AG04450 (cell line): ENCODE measurements around the gene CYFIP1. TPM values are rescaled to one million over a fixed set of nuclear protein-coding genes. Genes with fewer than 3 reads are reported as not detected.
"Not testable (repeated sequence)": the region's sequence is repeated elsewhere in the genome, so short reads cannot be mapped to it uniquely, and the experiment has no call there.

ENCODE experiments used
- CTCF ChIA-PET: fragments of 300-600, 350-600 bp; formaldehyde crosslinking; extraction: SDS; loops from one replicate; lab custom pipeline; 2022; ENCODE audit warnings: antibody characterized with exemption, inconsistent platforms; lab: Charles Lee
- POLR2A ChIA-PET: fragments of 350-600 bp; formaldehyde crosslinking; extraction: SDS; loops from one replicate; lab custom pipeline; 2021; ENCODE audit warnings: antibody characterized with exemption, inconsistent platforms; lab: Yijun Ruan, JAX
- DNase-seq: peaks from one replicate; pipeline ENCODE4 v3.0.0-alpha.2; 2011; ENCODE audit warnings: low read depth, low spot score
- H3K27ac ChIP-seq: one replicate; pipeline ENCODE4 v1.5.1; 2012; ENCODE audit warnings: low read depth, low read length, control low read depth
- H3K27me3 ChIP-seq: one replicate; pipeline ENCODE4 v1.6.0; 2012; ENCODE audit warnings: low read length; ENCODE audit not compliant: control insufficient read depth, insufficient read depth
- H3K4me3 ChIP-seq: 2 replicates; pipeline ENCODE4 v1.5.1; 2011; ENCODE audit warnings: mild to moderate bottlenecking, low read depth, low read length, control low read depth
- H3K9me3 ChIP-seq: 2 replicates; pipeline ENCODE4 v1.5.1; 2012; ENCODE audit warnings: low read length; ENCODE audit not compliant: control insufficient read depth, insufficient read depth
- CTCF ChIP-seq: IDR thresholded peaks from 2 replicates; pipeline ENCODE4 v1.5.1; 2011; ENCODE audit warnings: low read depth, low read length, control low read depth, inconsistent platforms
- polyA plus RNA-seq: library from polyadenylated mRNA; depleted of rRNA; stranded (reverse); fragments of >200 nt; gene quantifications from 2 replicates; pipeline ENCODE4 v1.2.3, GENCODE V29; 2011

The CYFIP1 gene
- polyA plus RNA-seq, 1 experiment: 70.9 TPM

DNA sequence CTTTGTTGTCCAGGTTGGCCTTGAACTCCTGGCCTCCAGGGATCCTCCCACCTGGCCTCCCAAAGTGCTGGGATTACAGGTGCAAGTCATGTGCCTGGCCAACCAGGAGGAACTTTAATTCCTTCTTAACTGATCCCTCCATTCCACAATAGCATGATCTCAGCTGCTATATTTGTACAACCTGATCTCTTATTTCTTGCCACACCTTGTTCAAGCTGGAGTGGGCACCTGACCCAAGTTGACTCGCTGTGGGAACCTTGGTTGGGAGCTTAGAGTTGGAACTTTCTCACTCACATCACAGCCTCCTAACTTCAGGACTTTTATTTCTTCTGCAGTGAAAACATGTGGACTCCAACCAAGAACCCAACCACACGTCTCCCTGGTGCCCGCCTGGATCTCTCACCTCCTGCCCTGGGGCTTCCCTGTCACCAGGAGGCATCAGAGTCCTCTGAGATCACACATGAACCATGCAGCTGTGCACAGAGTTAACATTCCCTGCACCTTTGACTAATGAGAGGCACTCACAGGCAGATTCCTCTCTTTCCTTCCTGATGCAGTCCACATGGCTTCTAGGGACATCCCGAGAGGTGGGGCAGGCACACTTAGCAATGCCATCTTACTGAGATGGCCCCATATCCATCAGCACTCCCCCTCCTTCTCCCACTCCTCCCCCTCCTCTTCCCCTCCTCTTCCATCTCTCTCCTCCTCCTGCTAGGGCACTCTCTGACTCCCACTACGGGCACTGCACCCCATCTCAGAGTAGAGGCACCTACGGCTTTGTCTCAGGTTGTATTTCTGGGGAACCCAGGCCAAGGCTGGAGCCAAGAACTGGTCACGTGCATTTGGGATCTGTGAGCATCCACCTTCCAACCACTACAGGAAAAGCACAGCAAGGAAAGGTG lies 9.7 kb upstream of the CYFIP1 start:
- Histone ChIP-seq H3K4me3 (no peak overlapping the region), H3K27ac (no peak overlapping the region), H3K9me3 (no peaks in the 10 kb centered on the region; the same call in 1 of the 2 replicates), H3K27me3 (no peaks in the 10 kb centered on the region)
- POLR2A ChIA-PET: no interaction called here
- no peak for DNase-seq
- no peak for TF ChIP-seq CTCF
- CTCF ChIA-PET: no interaction called here

DNA sequence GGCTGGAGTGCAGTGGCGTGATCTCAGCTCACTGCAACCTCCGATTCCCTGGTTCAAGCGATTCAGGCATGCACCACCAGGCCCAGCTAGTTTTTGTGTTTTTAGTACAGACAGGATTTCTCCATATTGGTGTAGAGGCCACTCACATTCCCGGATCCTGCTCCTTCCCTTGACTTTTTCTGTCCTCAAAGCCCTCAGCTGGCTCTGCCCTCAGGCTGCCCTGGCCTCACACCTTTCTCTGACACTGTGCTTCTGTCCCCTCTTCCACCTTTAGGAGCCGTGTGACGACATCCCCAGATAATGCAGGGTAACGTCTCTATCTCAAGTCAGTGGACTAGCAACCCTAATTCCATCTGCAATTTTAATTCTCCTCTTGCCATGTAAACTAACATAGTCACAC lies 8.6 kb upstream of the CYFIP1 start:
- ChIA-PET CTCF (interaction anchor here (0.6 kb wide), 1 partner anchor 580 kb away, joined by 4 read pairs; no protein-coding TSS in a partner anchor), POLR2A (no interaction called here)
- H3K9me3 ChIP-seq: no peaks in the 10 kb centered on the region; the same call in 1 of the 2 replicates
- DNase-seq: no peak
- no peak for TF ChIP-seq CTCF
- no peak overlapping the region for H3K4me3 ChIP-seq
- H3K27me3 ChIP-seq: no peaks in the 10 kb centered on the region
- H3K27ac ChIP-seq: no peak overlapping the region

GRCh38 chr15:22981931-22982330 lies 1.8 kb upstream of the CYFIP1 start:
- H3K27me3 ChIP-seq, H3K9me3 ChIP-seq, H3K27ac ChIP-seq, DNase-seq, POLR2A ChIA-PET, CTCF ChIA-PET, H3K4me3 ChIP-seq: not testable (repeated sequence)

DNA sequence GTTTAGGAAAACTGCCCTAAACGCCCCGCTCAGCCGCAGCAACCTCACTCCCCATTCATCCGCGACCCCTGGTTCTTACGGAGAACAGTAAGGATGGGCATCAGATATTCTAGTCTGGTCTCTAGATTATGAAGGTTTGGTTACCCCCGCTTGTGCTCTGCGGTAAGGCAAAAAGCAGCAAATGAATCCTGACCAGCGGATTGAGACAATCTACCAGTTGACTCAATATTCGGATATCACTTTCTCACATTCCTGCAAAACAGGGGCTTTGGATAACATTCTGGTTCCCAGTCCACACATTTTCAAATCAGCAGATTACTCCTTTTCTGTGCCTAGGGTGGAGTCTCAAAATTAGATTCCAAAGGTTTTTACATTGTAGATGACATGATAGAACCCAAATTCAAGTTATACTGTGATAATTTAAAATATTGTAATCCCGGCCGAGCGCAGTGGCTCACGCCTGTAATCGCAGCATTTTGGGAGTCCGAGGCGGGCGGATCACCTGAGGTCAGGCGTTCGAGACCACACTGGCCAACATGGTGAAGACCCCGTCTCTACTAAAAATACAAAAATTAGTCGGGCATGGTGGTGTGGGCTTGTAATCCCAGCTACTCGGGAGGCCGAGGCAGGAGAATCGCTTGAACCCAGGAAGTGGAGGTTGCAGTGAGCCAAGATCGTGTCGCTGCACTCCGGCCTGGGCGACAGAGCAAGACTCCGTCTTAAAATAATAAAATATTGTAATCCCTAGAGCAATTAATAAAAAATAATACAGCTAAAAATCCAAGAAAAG lies 1.1 kb upstream of the CYFIP1 start:
- Histone ChIP-seq H3K27ac (no peak overlapping the region), H3K27me3 (no peaks in the 10 kb centered on the region), H3K4me3 (peak overlapping the region; percentile 94), H3K9me3 (no peaks in the 10 kb centered on the region)
- ChIA-PET CTCF (no interaction called here), POLR2A (interaction anchor here (1.0 to 1.9 kb wide), 2 partner anchors 20 to 93 kb away, joined by 3 to 5 read pairs; no protein-coding TSS in a partner anchor)
- DNase-seq: no peak
- TF ChIP-seq CTCF: no peak

- H3K4me3 ChIP-seq: peak overlapping the region; percentile 94
- peak overlapping the region; percentile 57 for H3K27ac ChIP-seq
- ChIA-PET CTCF (interaction anchor here (0.6 kb wide), 1 partner anchor 19 kb away, joined by 3 read pairs; no protein-coding TSS in a partner anchor), POLR2A (interaction anchor here (0.9 to 1.9 kb wide), 3 partner anchors 16 to 91 kb away, joined by 4 to 8 read pairs (median 5); no protein-coding TSS in a partner anchor)
- H3K27me3 ChIP-seq: no peaks in the 10 kb centered on the region
- H3K9me3 ChIP-seq: no peaks in the 10 kb centered on the region
- no peak for DNase-seq
- TF ChIP-seq CTCF: no peak
These were observed 655 bp downstream of the CYFIP1 start for GRCh38 chr15:22979238-22980188.
